ENCODE data around the gene LHX3.

- TF ChIP-seq POLR2A (IDR thresholded peaks at IDR 0.05) (no peak), POLR2AphosphoS5 (IDR thresholded peaks at IDR 0.05) (no peak), CTCF (IDR thresholded peaks at IDR 0.05) (no peak)
Measured at GRCh38 chr9:136187683-136188586, 17.0 kb downstream of the LHX3 start.

All from prostate gland (tissue), 2 donors.